GM12878 (cell line): ENCODE measurements around the gene RNF31. TPM values are rescaled to one million over a fixed set of nuclear protein-coding genes. Genes with fewer than 3 reads are reported as not detected.
A peak's percentile ranks its signal among the peaks of the same experiment; 100 is the strongest.

Experiments used
- BHLHE40 ChIP-seq, 2 experiments: fragments of 450-650 bp in 1 of 2; IDR thresholded peaks; 2 replicates each; pipeline ENCODE4 v1.6.1; 2011 to 2017; ENCODE audit warnings: low read depth in 2 of 2, borderline replicate concordance in 1 of 2, improper control_type of control experiment in 1 of 2, low read length in 1 of 2, mild to moderate bottlenecking in 1 of 2
- CHD1 ChIP-seq: IDR thresholded peaks from 2 replicates; pipeline ENCODE4 v1.6.1; 2012; ENCODE audit warnings: low read depth, low read length, improper control_type of control experiment
- CUX1 ChIP-seq: IDR thresholded peaks from 2 replicates; pipeline ENCODE4 v1.6.1; 2012; ENCODE audit warnings: improper control_type of control experiment, low read depth, low read length; ENCODE audit not compliant: insufficient replicate concordance
- ESRRA ChIP-seq: IDR thresholded peaks from 2 replicates; pipeline ENCODE4 v1.6.1; 2012; ENCODE audit warnings: mild to moderate bottlenecking, low read length, improper control_type of control experiment
- GATAD2B ChIP-seq: fragments of 450-650 bp; conservative IDR thresholded peaks from 2 replicates; pipeline ENCODE4 v1.6.1; 2017; ENCODE audit warnings: low read depth, mild to moderate bottlenecking, moderate library complexity
- HDGF ChIP-seq: fragments of 450-650 bp; IDR thresholded peaks from 2 replicates; pipeline ENCODE4 v1.6.1; 2016; ENCODE audit warnings: antibody characterized with exemption
- IRF3 ChIP-seq: fragments of 450-650 bp; IDR thresholded peaks from 2 replicates; pipeline ENCODE4 v1.6.1; 2014; ENCODE audit warnings: mild to moderate bottlenecking
- MXI1 ChIP-seq: fragments of 150-350 bp; IDR thresholded peaks from 2 replicates; pipeline ENCODE4 v1.6.1; 2011; ENCODE audit warnings: low read depth, mild to moderate bottlenecking, inconsistent platforms, low read length, improper control_type of control experiment
- NFXL1 ChIP-seq: fragments of 450-650 bp; IDR thresholded peaks from 2 replicates; pipeline ENCODE4 v1.6.1; 2017; ENCODE audit warnings: antibody characterized with exemption, mild to moderate bottlenecking, borderline replicate concordance
- NKRF ChIP-seq: fragments of 450-650 bp; conservative IDR thresholded peaks from 2 replicates; pipeline ENCODE4 v1.6.1; 2017; ENCODE audit warnings: mild to moderate bottlenecking, moderate library complexity
- PKNOX1 ChIP-seq: fragments of 450-650 bp; IDR thresholded peaks from 2 replicates; pipeline ENCODE4 v1.6.1; 2016; ENCODE audit warnings: mild to moderate bottlenecking
- TBL1XR1 ChIP-seq: IDR thresholded peaks from 2 replicates; pipeline ENCODE4 v1.6.1; 2012; ENCODE audit warnings: low read depth, low read length, improper control_type of control experiment
- ZBED1 ChIP-seq: IDR thresholded peaks from 2 replicates; pipeline ENCODE4 v1.6.1; 2016; ENCODE audit warnings: borderline replicate concordance
- ZBTB40 ChIP-seq: fragments of 450-650 bp; IDR thresholded peaks from 2 replicates; pipeline ENCODE4 v1.6.1; 2016; ENCODE audit warnings: mild to moderate bottlenecking, moderate library complexity, borderline replicate concordance
- polyA plus RNA-seq, 11 experiments: library from polyadenylated mRNA; depleted of rRNA in 4 of 11; unstranded in 6 of 11; stranded (reverse) in 5 of 11; fragments of >200 nt; fragmentation: Nextera tagmentation in 4 of 11; fragmentation: Illumina TruSeq in 1 of 11; extraction: Ambion mirVana in 4 of 11; extraction: Trizol in 1 of 11; gene quantifications; 1 replicate in 1 of 11; 2 replicates in 10 of 11; pipeline versions ENCODE4 v1.2.1 to v1.2.3, GENCODE V29; 2011 to 2016; ENCODE audit warnings: inconsistent platforms in 2 of 11, missing spikeins in 2 of 11, low read depth in 1 of 11
- total RNA-seq, 4 experiments: library from RNA; depleted of rRNA in 3 of 4; stranded (reverse); fragments of >200 nt in 3 of 4; fragmentation: Illumina TruSeq in 1 of 4; extraction: Trizol in 1 of 4; gene quantifications; 2 replicates each; pipeline versions ENCODE4 v1.2.1 to v1.2.3, GENCODE V29; 2013 to 2021

The RNF31 gene
- total and polyA plus RNA-seq, 10 of the 15 experiments (the other 5 are each of a cell fraction or from before 2014, with no cell fraction given), result 8.5 to 92.7 (median 52.0) TPM

- TF ChIP-seq CUX1 (no peak), PKNOX1 (peak; percentile 98), NFXL1 (no peak), GATAD2B (peak; percentile 88), HDGF (peak; percentile 98), ESRRA (no peak), CHD1 (no peak), ZBTB40 (peak; percentile 32; the same call in 1 of the 2 replicates), TBL1XR1 (peak; percentile 60; the same call in 1 of the 2 replicates), ZBED1 (peak; percentile 64; the same call in 1 of the 2 replicates), IRF3 (peak; percentile 97), BHLHE40 (IDR thresholded peaks at IDR 0.05; ENCODE audit: borderline replicate concordance in 1 of 2, low read depth in 2 of 2, low read length in 1 of 2) (peak in 1 of 2 experiments; percentile 92; a peak in 2 of 4 replicates), NKRF (peak; percentile 87), MXI1 (no peak; the same call in none of the 2 replicates)
Measured at GRCh38 chr14:24114532-24115421, 32.5 kb upstream of the RNF31 start, which contains the start of the genes DCAF11 and NRL (continued).
